Measurements from ENCODE around the gene MOGAT1.

MOGAT1 gene, protein sequence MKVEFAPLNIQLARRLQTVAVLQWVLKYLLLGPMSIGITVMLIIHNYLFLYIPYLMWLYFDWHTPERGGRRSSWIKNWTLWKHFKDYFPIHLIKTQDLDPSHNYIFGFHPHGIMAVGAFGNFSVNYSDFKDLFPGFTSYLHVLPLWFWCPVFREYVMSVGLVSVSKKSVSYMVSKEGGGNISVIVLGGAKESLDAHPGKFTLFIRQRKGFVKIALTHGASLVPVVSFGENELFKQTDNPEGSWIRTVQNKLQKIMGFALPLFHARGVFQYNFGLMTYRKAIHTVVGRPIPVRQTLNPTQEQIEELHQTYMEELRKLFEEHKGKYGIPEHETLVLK

DNA sequence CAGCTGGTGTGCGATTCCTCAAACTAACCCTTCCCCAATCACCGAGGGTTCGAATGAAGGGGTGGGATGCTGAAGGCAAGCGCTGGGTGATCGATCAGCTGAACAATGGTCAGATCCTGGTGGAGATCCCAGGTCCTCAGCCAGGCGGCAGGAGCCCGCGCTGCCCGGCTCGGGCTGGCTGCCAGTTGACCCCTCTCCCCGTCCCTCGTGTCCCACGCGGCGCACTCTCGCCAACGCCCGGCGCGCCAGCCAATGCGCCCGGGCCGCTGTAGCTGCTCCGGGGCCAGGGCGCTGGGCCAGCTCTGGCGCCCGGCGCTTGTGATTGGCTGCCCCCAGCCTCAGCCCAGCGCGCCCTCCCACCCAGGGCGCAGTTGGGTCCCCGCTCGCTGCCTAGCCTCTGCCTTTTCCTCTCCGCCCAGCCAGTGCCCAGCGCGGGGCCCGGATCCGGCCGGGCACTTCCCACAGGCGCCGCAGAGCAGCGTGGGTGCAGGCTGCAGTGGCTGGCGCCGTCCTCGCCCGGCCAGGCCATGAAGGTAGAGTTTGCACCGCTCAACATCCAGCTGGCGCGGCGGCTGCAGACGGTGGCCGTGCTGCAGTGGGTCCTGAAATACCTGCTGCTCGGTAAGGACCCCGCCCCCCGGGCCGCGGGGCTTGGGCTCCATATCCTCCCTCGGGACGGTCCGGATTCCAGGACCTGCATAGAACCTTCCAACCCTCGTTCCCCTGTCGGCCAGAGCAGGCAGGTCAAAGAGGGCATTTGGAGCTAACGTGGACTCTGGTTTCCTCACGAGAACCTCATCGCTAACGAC lies at the start of gene MOGAT1:
MOGAT1 (plus strand) TSS at position 400 of the 809 bp plus-strand sequence; CDS start at position 528, 128 bp downstream.
- DNase-seq (ENCODE audit: low spot score), result peak; percentile 35

DNA sequence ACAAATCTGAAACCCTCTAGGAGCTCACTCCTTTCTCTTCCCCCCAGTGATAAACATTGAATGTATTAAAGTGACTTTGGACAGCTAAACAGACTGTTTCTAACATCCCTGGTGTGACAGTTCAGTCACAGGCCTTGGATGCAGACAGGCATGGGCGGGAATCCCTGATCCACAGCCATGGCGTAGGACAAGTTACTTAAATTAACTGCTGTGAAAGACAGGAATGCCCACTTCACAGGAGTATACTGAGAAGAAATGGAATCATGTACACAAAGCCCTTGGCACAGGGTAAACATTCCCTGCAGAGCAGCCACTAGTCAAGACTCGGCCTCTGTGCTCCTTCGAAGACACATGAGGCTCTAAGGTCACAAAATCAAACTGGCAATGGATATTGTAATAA lies 49.6 kb upstream of the MOGAT1 start:
- DNase-seq (ENCODE audit: low spot score), result no peak

- no peak for DNase-seq (ENCODE audit: low spot score)
These were observed 48.5 kb upstream of the MOGAT1 start for GRCh38 chr2:222622910-222623309.

- DNase-seq (ENCODE audit: low spot score), result no peak
These were observed 47.6 kb upstream of the MOGAT1 start for GRCh38 chr2:222623756-222624309.

- peak; percentile 24 for DNase-seq (ENCODE audit: low spot score)
These were observed 43.7 kb upstream of the MOGAT1 start for GRCh38 chr2:222627764-222628163.

DNA sequence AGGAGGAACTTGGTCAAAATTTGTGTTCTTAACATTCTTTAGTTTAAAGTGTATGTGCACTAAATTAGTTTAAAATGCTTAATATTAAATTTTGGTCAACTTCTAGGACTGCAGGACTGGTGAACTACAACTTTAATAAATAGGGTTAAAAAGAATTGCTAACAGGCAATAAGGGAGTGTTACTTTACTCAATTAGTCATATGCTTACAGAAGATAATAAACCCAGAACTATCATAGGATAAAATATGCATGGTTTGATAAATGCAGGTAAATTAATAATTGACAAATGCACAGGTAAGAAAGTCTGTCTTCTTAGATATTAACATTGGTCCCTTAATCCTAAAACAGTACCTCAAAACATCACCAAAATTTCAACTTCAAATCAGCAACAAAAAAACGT lies 36.2 kb upstream of the MOGAT1 start:
- no peak for DNase-seq (ENCODE audit: low spot score)

- no peak for DNase-seq (ENCODE audit: low spot score)
These were observed 34.4 kb upstream of the MOGAT1 start for GRCh38 chr2:222637067-222637466.

DNA sequence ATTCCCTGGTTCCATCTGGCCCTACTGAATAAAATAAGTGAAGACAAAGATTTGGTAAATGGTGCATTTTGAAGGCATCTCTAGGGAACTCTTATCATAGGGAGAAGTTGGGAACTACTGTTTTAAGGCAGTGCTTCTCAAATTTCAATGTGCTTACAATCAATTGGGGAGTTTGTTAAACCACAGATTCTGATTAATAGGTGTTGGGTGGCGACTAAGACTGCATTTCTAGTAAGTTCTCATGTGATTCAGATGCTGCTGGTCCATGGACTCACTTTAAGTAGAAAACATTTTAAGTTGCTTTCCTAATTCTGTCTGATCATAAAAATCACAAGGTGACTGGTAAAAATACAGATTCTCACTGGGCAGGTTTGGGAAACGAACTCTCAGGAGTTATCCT lies 30.1 kb upstream of the MOGAT1 start:
- DNase-seq (ENCODE audit: low spot score), result no peak

DNA sequence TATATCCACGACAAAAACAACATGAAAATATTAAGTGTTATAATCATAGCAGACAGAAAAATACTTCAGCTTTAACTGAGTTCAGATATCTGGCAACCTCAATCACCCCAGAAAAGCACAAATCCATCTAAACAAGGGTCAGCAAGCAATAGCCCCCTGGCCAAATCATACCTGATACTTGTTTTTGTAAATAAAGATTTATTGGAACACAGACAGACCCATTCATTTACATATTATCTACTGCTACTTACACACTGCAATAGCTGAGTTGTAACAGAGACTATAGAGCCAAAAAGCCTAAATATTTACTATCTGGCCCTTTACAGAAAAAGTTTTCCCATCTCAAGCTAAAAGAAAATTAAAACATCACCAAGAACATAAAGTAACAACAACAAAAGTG lies 28.3 kb upstream of the MOGAT1 start:
- no peak for DNase-seq (ENCODE audit: low spot score)

DNA sequence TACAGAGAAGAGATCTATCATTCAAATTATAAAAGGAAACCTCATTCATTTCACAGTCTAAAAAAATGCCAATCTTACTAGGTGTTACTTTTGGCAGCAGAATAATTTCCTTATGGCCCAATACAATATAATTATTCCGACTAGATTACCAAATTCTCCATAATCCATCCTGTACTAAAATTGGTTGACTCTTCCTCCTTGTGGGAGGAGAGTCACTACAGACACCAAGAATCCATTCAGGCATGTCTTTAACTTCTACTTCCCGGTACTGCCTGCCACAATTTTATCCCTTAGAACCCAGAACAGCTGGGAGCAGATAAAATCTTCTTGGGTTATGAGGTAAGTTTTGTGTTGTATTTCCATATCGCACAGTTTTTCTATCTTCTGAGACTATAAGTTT lies 25.4 kb upstream of the MOGAT1 start:
- DNase-seq (ENCODE audit: low spot score), result no peak

GRCh38 chr2:222649801-222650200 lies 21.7 kb upstream of the MOGAT1 start:
- DNase-seq (ENCODE audit: low spot score), result no peak

- DNase-seq (ENCODE audit: low spot score), result no peak
These were observed 19.6 kb upstream of the MOGAT1 start for GRCh38 chr2:222651718-222652418.

DNA sequence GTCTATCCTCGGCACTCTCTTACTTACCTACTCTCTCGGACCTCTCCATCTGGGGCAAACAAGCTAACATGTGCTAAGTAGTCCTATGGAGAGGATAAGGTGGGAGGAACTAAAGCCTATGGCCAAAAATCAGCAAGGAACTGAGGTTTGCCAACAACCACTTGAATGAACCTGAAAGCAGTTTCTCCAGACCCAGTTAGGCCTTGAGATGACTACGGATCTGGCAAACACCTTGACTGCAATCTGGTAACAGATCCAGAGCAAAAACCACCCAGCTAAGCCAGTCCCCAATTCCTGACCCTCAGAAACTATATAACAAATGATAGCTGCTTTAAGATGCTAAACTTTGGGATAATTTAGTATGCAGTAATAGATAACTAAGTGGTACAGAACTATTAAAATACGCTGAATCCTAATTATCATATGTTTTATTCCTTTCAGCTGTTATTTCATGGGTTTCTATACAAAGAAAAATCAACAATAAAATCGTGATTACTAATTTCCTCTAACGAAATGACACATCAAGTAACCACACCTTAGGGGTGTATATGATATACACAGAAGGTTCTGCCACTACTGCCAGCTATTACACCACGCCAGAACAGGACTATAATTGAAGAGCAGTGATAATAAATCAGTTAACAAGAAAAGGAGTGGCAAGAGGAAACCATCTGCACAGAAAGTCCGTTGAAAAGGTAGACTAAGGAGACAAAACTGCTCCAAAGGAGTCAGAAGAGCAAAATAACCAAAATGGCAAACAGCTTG lies 18.8 kb upstream of the MOGAT1 start:
- DNase-seq (ENCODE audit: low spot score), result no peak

DNA sequence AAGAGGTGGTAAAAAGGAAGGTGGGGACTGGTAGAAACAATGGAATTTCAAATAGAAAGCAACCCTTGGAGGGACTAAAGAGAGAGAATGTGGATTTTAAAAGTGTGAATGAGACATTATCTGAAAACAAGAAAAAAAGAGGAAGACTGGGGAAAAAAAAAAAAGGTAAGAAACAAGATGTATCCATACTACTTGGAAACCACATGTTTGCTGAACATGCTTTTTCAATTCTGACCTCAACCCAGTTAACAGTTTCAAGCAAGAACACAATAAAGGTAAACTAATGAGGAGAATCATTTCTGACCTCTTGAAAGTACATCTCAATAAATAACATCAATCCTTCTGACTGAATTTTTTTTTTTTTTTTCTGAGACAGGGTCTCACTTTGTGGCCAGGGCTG lies 18.2 kb upstream of the MOGAT1 start:
- DNase-seq (ENCODE audit: low spot score), result no peak

DNA sequence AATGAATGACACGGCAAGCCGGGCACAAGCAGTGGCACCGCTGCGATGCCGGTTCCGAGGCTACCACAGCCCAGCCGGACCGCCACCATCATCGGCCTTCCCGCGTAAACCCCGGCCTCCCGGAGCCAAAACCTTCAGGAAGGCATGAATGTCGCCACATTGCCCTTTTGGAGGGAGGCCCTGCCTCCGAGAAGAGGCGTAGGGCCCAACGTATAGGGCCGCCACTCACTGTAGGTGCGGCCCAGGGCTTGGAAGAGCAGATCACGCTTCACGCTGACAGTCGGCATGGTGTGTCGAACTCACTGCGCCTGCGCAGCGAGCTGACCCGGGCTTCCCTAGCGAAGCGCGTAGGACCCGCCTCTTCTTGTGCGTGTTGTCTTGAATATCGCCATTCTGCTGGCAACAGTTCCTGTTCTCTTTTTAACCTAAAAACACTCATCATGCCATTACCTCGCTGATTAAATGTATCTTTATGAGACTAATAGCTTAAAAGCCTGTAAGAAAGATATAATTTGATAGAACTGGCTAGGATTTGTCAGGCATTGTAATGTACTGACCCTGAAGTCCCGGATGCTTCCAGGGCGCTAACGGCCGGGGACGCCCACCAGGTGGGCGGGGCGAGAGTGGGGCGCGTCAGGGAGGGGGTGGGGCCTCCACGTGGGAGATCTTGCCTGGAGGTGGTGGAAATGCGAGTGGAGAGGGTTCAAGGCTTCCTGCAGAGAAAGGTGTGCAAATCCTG lies 15.5 kb upstream of the MOGAT1 start, which contains the start of gene FARSB:
FARSB (minus strand) TSS at position 306 of the 739 bp plus-strand sequence; CDS start at position 287, 19 bp downstream.
- DNase-seq (ENCODE audit: low spot score), result peak; percentile 95

GRCh38 chr2:222656526-222657446 lies 14.7 kb upstream of the MOGAT1 start:
- DNase-seq (ENCODE audit: low spot score), result no peak

GRCh38 chr2:222663479-222663878 lies 8.0 kb upstream of the MOGAT1 start:
- DNase-seq (ENCODE audit: low spot score), result no peak

- DNase-seq (ENCODE audit: low spot score), result no peak
These were observed 2.8 kb upstream of the MOGAT1 start for GRCh38 chr2:222668494-222669154.

- DNase-seq (ENCODE audit: low spot score), result no peak
These were observed 2.1 kb upstream of the MOGAT1 start for GRCh38 chr2:222669353-222669752.
